Subcutaneous abdominal adipose tissue (tissue), 5 donors: ENCODE results near the gene MYOD1.

Source experiments
- H3K27ac ChIP-seq: one replicate; pipeline ENCODE4 v1.7.0; 2013; ENCODE audit warnings: low read depth, mild to moderate bottlenecking, inconsistent platforms, low read length, moderate library complexity
- H3K27me3 ChIP-seq, 5 donors: one replicate each; pipeline ENCODE4 v1.7.0; 2013; ENCODE audit warnings: low read length in 5 of 5, inconsistent platforms in 1 of 5; ENCODE audit not compliant: control insufficient read depth in 5 of 5, insufficient read depth in 4 of 5
- H3K36me3 ChIP-seq, 5 donors: one replicate each; pipeline ENCODE4 v1.7.0; 2013; ENCODE audit warnings: low read length in 5 of 5; ENCODE audit not compliant: control insufficient read depth in 5 of 5, insufficient read depth in 5 of 5
- H3K4me1 ChIP-seq, 5 donors: one replicate each; pipeline ENCODE4 v1.7.0; 2013; ENCODE audit warnings: low read length in 5 of 5, mild to moderate bottlenecking in 3 of 5, moderate library complexity in 1 of 5; ENCODE audit not compliant: control insufficient read depth in 5 of 5, insufficient read depth in 5 of 5
- H3K4me3 ChIP-seq, 5 donors: one replicate each; pipeline ENCODE4 v1.7.0; 2013; ENCODE audit warnings: low read length in 5 of 5, low read depth in 1 of 5
- H3K9ac ChIP-seq, 5 donors: one replicate each; pipeline ENCODE4 v1.7.0; 2013; ENCODE audit warnings: low read length in 5 of 5, mild to moderate bottlenecking in 4 of 5, moderate library complexity in 3 of 5
- H3K9me3 ChIP-seq, 5 donors: one replicate each; pipeline ENCODE4 v1.7.0; 2013; ENCODE audit warnings: low read length in 5 of 5; ENCODE audit not compliant: control insufficient read depth in 5 of 5
- donor health status: healthy.
- donor health status: healthy.
- donor health status: healthy.
- donor health status: healthy.
- donor health status: healthy.

Gene MYOD1

GRCh38 chr11:17767914-17768313 lies 48.5 kb downstream of the MYOD1 start:
- Histone ChIP-seq H3K27me3 (peaks cover 0 to 19% (median 12%) of the 10 kb centered on the region in 5 donors), H3K36me3 (no peaks in the 10 kb centered on the region), H3K4me3 (no peak overlapping the region), H3K9ac (no peak overlapping the region), H3K27ac (no peak overlapping the region), H3K4me1 (no peaks in the 10 kb centered on the region), H3K9me3 (no peaks in the 10 kb centered on the region)

- Histone ChIP-seq H3K9ac (no peak overlapping the region), H3K4me3 (no peak overlapping the region), H3K4me1 (no peaks in the 10 kb centered on the region), H3K27me3 (peaks cover 0 to 18% (median 8%) of the 10 kb centered on the region in 5 donors), H3K36me3 (no peaks in the 10 kb centered on the region), H3K9me3 (no peaks in the 10 kb centered on the region), H3K27ac (no peak overlapping the region)
These were observed 49.2 kb downstream of the MYOD1 start for GRCh38 chr11:17768547-17768946.

- Histone ChIP-seq H3K9ac (no peak overlapping the region), H3K4me3 (no peak overlapping the region), H3K36me3 (no peaks in the 10 kb centered on the region), H3K27me3 (peaks cover 0 to 14% (median 6%) of the 10 kb centered on the region in 5 donors), H3K4me1 (no peaks in the 10 kb centered on the region), H3K27ac (no peak overlapping the region), H3K9me3 (no peaks in the 10 kb centered on the region)
These were observed 49.8 kb downstream of the MYOD1 start for GRCh38 chr11:17769218-17769617.

- no peak overlapping the region for H3K27ac ChIP-seq
- no peaks in the 10 kb centered on the region for H3K4me1 ChIP-seq
- peaks cover 0 to 11% (median 5%) of the 10 kb centered on the region in 5 donors for H3K27me3 ChIP-seq
- H3K4me3 ChIP-seq = no peak overlapping the region
- no peaks in the 10 kb centered on the region for H3K36me3 ChIP-seq
- H3K9me3 ChIP-seq = no peaks in the 10 kb centered on the region
- no peak overlapping the region for H3K9ac ChIP-seq
These were observed 50.8 kb downstream of the MYOD1 start for GRCh38 chr11:17770048-17770652.

- Histone ChIP-seq H3K9ac (no peak overlapping the region), H3K36me3 (no peaks in the 10 kb centered on the region), H3K9me3 (no peaks in the 10 kb centered on the region), H3K27ac (no peak overlapping the region), H3K4me1 (no peaks in the 10 kb centered on the region), H3K27me3 (peaks cover 0 to 5% (median 3%) of the 10 kb centered on the region in 5 donors), H3K4me3 (no peak overlapping the region)
These were observed 51.5 kb downstream of the MYOD1 start for GRCh38 chr11:17770917-17771316.

- H3K4me3 ChIP-seq = no peak overlapping the region
- no peak overlapping the region for H3K9ac ChIP-seq
- no peaks in the 10 kb centered on the region for H3K4me1 ChIP-seq
- no peaks in the 10 kb centered on the region for H3K36me3 ChIP-seq
- H3K27me3 ChIP-seq = peaks cover 0 to under 1% (median 0%) of the 10 kb centered on the region in 5 donors
- H3K27ac ChIP-seq = no peak overlapping the region
- H3K9me3 ChIP-seq = no peaks in the 10 kb centered on the region
These were observed 52.0 kb downstream of the MYOD1 start for GRCh38 chr11:17771415-17771814.
